GM12891 (cell line): Measurements from ENCODE around the gene MTMR4.

Experiments used
- PAX5 ChIP-seq: IDR thresholded peaks from 2 replicates; pipeline ENCODE4 v1.6.1; 2011; ENCODE audit warnings: low read length, moderate library complexity, mild to moderate bottlenecking; ENCODE audit not compliant: insufficient read depth, severe bottlenecking
- POLR2A ChIP-seq: IDR thresholded peaks from 2 replicates; pipeline ENCODE4 v1.6.1; 2011; ENCODE audit warnings: low read depth, low read length, control low read depth
- POLR2AphosphoS5 ChIP-seq: IDR thresholded peaks from 2 replicates; pipeline ENCODE4 v1.6.1; 2011; ENCODE audit warnings: low read depth, low read length, control low read depth
- POU2F2 ChIP-seq: IDR thresholded peaks from 2 replicates; pipeline ENCODE4 v1.6.1; 2011; ENCODE audit warnings: low read depth, mild to moderate bottlenecking, control low read depth, low read length, moderate library complexity
- SPI1 ChIP-seq: IDR thresholded peaks from 2 replicates; pipeline ENCODE4 v1.6.1; 2011; ENCODE audit warnings: low read depth, low read length, control low read depth
- TAF1 ChIP-seq: IDR thresholded peaks from 2 replicates; pipeline ENCODE4 v1.6.1; 2011; ENCODE audit warnings: low read depth, low read length, control low read depth

GRCh38 chr17:58514770-58515157, 326 bp upstream of the MTMR4 start:
- TF ChIP-seq TAF1, result no peak
- no peak for TF ChIP-seq POLR2A
- no peak for TF ChIP-seq PAX5
- TF ChIP-seq POLR2AphosphoS5, result no peak
- no peak for TF ChIP-seq POU2F2
- no peak for TF ChIP-seq SPI1
